Astrocyte (in vitro differentiated cells and primary cell): ENCODE results near the gene HMGN1. TPM values are rescaled to one million over a fixed set of nuclear protein-coding genes. Genes with fewer than 3 reads are reported as not detected.

Source experiments
- DNase-seq: peaks from one replicate; pipeline ENCODE4 v3.0.0-alpha.2; 2010; ENCODE audit warnings: low read depth
- FAIRE-seq: peaks from 2 replicates; lab custom pipeline; 2011; peaks lifted over from hg19 to GRCh38; lab: Jason Lieb, UNC
- H2AFZ ChIP-seq: 2 replicates; pipeline ENCODE4 v1.6.0; 2012; ENCODE audit warnings: low read depth, low read length, inconsistent platforms
- H3K27ac ChIP-seq: 2 replicates; pipeline ENCODE4 v1.5.1; 2011; ENCODE audit warnings: low read depth, low read length, inconsistent platforms
- H3K27me3 ChIP-seq: 2 replicates; pipeline ENCODE4 v1.6.0; 2011; ENCODE audit warnings: low read length, inconsistent platforms; ENCODE audit not compliant: insufficient read depth
- H3K36me3 ChIP-seq: 2 replicates; pipeline ENCODE4 v1.5.1; 2011; ENCODE audit warnings: low read length, inconsistent platforms; ENCODE audit not compliant: insufficient read depth
- H3K4me1 ChIP-seq: 2 replicates; pipeline ENCODE4 v1.5.1; 2011; ENCODE audit warnings: low read length, inconsistent platforms; ENCODE audit not compliant: insufficient read depth
- H3K4me2 ChIP-seq: 2 replicates; pipeline ENCODE4 v1.6.0; 2012; ENCODE audit warnings: low read length, inconsistent platforms
- H3K4me3 ChIP-seq: 2 replicates; pipeline ENCODE4 v1.5.1; 2011; ENCODE audit warnings: low read depth, mild to moderate bottlenecking, low read length, inconsistent platforms; ENCODE audit not compliant: insufficient read depth
- H3K79me2 ChIP-seq: 2 replicates; pipeline ENCODE4 v1.6.0; 2012; ENCODE audit warnings: mild to moderate bottlenecking, low read length, inconsistent platforms; ENCODE audit not compliant: insufficient read depth
- H3K9ac ChIP-seq: 2 replicates; pipeline ENCODE4 v1.6.0; 2012; ENCODE audit warnings: mild to moderate bottlenecking, low read length, inconsistent platforms
- H3K9me3 ChIP-seq: 2 replicates; pipeline ENCODE4 v1.5.1; 2012; ENCODE audit warnings: low read depth, mild to moderate bottlenecking, low read length, inconsistent platforms; ENCODE audit not compliant: insufficient read depth
- H4K20me1 ChIP-seq: 2 replicates; pipeline ENCODE4 v1.6.0; 2012; ENCODE audit warnings: low read length, inconsistent platforms; ENCODE audit not compliant: insufficient read depth
- H3K27ac Mint-ChIP-seq: one replicate; pipeline ENCODE4 v1.8.0; 2021; ENCODE audit warnings: mild to moderate bottlenecking, mixed read lengths; ENCODE audit not compliant: unreplicated experiment
- H3K27me3 Mint-ChIP-seq: one replicate; pipeline ENCODE4 v1.8.0; 2021; ENCODE audit warnings: low read depth, mixed read lengths; ENCODE audit not compliant: unreplicated experiment
- H3K36me3 Mint-ChIP-seq: one replicate; pipeline ENCODE4 v1.8.0; 2021; ENCODE audit warnings: low read depth, mixed read lengths; ENCODE audit not compliant: unreplicated experiment
- H3K4me1 Mint-ChIP-seq: one replicate; pipeline ENCODE4 v1.8.0; 2021; ENCODE audit warnings: low read depth, mixed read lengths; ENCODE audit not compliant: unreplicated experiment
- H3K4me3 Mint-ChIP-seq: one replicate; pipeline ENCODE4 v1.8.0; 2021; ENCODE audit warnings: mild to moderate bottlenecking, moderate library complexity, mixed read lengths; ENCODE audit not compliant: unreplicated experiment
- H3K9me3 Mint-ChIP-seq: one replicate; pipeline ENCODE4 v1.8.0; 2021; ENCODE audit warnings: mild to moderate bottlenecking, mixed read lengths; ENCODE audit not compliant: unreplicated experiment
- EZH2 ChIP-seq: IDR thresholded peaks from 2 replicates; pipeline ENCODE4 v1.6.1; 2012; ENCODE audit warnings: mild to moderate bottlenecking, low read length, inconsistent platforms; ENCODE audit not compliant: insufficient read depth
- total RNA-seq: library from RNA; stranded (reverse); gene quantifications from 2 replicates; pipeline ENCODE4 v1.2.1, GENCODE V29; 2021
- TF ChIP-seq, protein P1 (sequence below): IDR thresholded peaks from 2 replicates; pipeline ENCODE4 v1.5.1; 2011; ENCODE audit warnings: low read depth, mild to moderate bottlenecking, inconsistent platforms, low read length, moderate library complexity; ENCODE audit not compliant: insufficient read depth

Gene HMGN1
- total RNA-seq, 1 donor from 2014 or later: 272 TPM

DNA sequence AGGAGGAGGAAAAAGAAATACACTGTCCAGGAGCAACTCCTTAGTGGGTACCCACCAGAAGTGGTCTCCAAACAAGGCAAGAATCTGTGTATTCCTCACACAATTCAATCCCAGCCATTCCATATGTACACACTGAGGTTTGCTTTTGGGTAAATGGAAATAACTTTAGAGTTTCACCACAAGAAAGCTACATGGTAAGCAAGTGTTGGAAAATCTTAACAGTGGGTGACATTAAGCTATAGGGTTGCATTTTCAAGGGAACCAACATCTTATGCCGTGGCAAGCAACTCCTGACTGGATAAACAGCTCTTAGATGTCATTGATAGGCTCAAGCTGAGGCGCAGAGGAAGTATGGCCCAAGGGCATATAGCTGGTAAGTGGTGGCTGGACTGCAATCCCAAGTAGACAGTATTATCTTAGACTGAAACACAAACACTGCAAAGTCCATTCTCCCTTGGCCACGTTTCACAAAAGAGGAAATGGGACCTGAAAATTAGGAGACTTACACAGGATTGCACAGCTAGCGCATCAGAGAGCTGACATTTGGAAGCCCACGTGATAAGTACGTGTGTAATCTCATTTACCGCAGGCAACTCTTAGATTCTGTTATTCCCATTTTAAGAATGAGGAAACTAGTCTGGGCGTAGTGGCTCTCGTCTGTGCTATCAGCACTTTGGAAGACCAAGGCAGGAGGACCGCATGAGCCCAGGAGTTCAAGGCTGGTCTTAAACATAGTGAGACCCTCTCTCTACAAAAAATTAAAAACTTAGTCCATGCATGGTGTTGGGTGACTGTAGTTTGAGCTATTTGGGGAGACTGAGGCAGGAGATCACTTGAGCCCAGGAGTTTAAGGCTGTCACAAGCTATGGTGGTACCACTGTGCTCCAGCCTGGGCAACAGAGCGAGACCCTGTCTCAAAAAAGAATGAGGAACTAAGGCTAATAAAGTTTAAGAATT is 31.5 kb downstream of the HMGN1 start:
- no peaks in the 10 kb centered on the region for H3K27me3 ChIP-seq
- Mint-ChIP-seq H3K27me3 (no peaks in the 10 kb centered on the region), H3K36me3 (peaks cover 9% of the 10 kb centered on the region), H3K4me1 (peaks cover 9% of the 10 kb centered on the region), H3K4me3 (no peak overlapping the region), H3K9me3 (no peaks in the 10 kb centered on the region), H3K27ac (no peak overlapping the region)
- peaks cover 6% of the 10 kb centered on the region for H3K4me1 ChIP-seq
- TF ChIP-seq, protein P1, sequence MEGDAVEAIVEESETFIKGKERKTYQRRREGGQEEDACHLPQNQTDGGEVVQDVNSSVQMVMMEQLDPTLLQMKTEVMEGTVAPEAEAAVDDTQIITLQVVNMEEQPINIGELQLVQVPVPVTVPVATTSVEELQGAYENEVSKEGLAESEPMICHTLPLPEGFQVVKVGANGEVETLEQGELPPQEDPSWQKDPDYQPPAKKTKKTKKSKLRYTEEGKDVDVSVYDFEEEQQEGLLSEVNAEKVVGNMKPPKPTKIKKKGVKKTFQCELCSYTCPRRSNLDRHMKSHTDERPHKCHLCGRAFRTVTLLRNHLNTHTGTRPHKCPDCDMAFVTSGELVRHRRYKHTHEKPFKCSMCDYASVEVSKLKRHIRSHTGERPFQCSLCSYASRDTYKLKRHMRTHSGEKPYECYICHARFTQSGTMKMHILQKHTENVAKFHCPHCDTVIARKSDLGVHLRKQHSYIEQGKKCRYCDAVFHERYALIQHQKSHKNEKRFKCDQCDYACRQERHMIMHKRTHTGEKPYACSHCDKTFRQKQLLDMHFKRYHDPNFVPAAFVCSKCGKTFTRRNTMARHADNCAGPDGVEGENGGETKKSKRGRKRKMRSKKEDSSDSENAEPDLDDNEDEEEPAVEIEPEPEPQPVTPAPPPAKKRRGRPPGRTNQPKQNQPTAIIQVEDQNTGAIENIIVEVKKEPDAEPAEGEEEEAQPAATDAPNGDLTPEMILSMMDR: no peak
- no peak for TF ChIP-seq EZH2
- H4K20me1 ChIP-seq: no peaks in the 10 kb centered on the region
- H3K79me2 ChIP-seq: peaks cover 7% of the 10 kb centered on the region
- no peaks in the 10 kb centered on the region for H3K9me3 ChIP-seq
- no peak for DNase-seq
- no peak for FAIRE-seq
- no peak overlapping the region for H3K27ac ChIP-seq
- no peak overlapping the region for H3K9ac ChIP-seq
- no peak overlapping the region for H3K4me2 ChIP-seq
- H3K4me3 ChIP-seq: no peak overlapping the region
- H3K36me3 ChIP-seq: no peaks in the 10 kb centered on the region
- no peak overlapping the region for H2AFZ ChIP-seq

DNA sequence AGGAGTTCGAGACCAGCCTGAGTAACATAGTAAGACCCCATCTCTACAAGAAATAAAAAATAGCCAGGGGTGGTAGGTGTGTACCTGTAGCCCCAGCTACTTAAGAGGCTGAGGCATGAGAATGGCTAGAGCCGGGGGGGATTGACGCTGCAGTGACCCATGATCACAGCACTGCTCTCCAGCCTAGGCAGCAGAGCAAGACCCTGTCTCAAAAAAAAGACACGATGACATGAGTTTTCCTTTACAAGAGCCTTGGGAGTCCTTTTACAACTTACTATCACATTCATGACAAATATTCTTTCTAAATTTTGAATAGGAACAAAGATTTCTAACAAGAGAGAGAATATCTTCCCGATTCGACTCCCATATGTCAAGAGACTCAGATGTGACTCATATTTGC is 32.2 kb downstream of the HMGN1 start:
- peaks cover 15% of the 10 kb centered on the region for H3K4me1 Mint-ChIP-seq
- H3K27ac Mint-ChIP-seq: no peak overlapping the region
- DNase-seq: no peak
- no peak for TF ChIP-seq EZH2
- TF ChIP-seq, protein P1: no peak
- Histone ChIP-seq H3K4me2 (no peak overlapping the region), H3K9me3 (no peaks in the 10 kb centered on the region), H3K27ac (no peak overlapping the region), H3K79me2 (peaks cover 13% of the 10 kb centered on the region), H2AFZ (no peak overlapping the region), H4K20me1 (peaks cover 5% of the 10 kb centered on the region), H3K4me1 (peaks cover 11% of the 10 kb centered on the region), H3K36me3 (no peaks in the 10 kb centered on the region), H3K27me3 (no peaks in the 10 kb centered on the region), H3K4me3 (no peak overlapping the region), H3K9ac (no peak overlapping the region)
- no peak overlapping the region for H3K4me3 Mint-ChIP-seq
- no peaks in the 10 kb centered on the region for H3K27me3 Mint-ChIP-seq
- no peak for FAIRE-seq
- H3K9me3 Mint-ChIP-seq: no peaks in the 10 kb centered on the region
- H3K36me3 Mint-ChIP-seq: peaks cover 8% of the 10 kb centered on the region
